Measurements from ENCODE around the gene CFAP299.
"Not testable (repeated sequence)": the region's sequence is repeated elsewhere in the genome, so short reads cannot be mapped to it uniquely, and the experiment has no call there.

Gene CFAP299

GRCh38 chr4:80749558-80749957 is 414.0 kb downstream of the CFAP299 start:
- not testable (repeated sequence) for DNase-seq

GRCh38 chr4:80751200-80751599 is 415.7 kb downstream of the CFAP299 start:
- no peak for DNase-seq

- no peak for DNase-seq
Observed at GRCh38 chr4:80767944-80768343, 432.4 kb downstream of the CFAP299 start.

GRCh38 chr4:80776168-80776567 is 440.6 kb downstream of the CFAP299 start:
- DNase-seq, result no peak

GRCh38 chr4:80781431-80781830 is 445.9 kb downstream of the CFAP299 start:
- DNase-seq, result no peak

- no peak for DNase-seq
Observed at GRCh38 chr4:80787306-80787705, 451.8 kb downstream of the CFAP299 start.

- DNase-seq, result no peak
Observed at GRCh38 chr4:80788798-80789197, 453.3 kb downstream of the CFAP299 start.

- no peak for DNase-seq
Observed at GRCh38 chr4:80790152-80790551, 454.6 kb downstream of the CFAP299 start.

GRCh38 chr4:80793660-80794059 is 458.1 kb downstream of the CFAP299 start:
- not testable (repeated sequence) for DNase-seq

GRCh38 chr4:80798082-80798481 is 462.6 kb downstream of the CFAP299 start:
- no peak for DNase-seq

- not testable (repeated sequence) for DNase-seq
Observed at GRCh38 chr4:80800719-80801118, 465.2 kb downstream of the CFAP299 start.

GRCh38 chr4:80803337-80803736 is 467.8 kb downstream of the CFAP299 start:
- DNase-seq, result no peak

GRCh38 chr4:80806472-80806871 is 470.9 kb downstream of the CFAP299 start:
- no peak for DNase-seq

- no peak for DNase-seq
Observed at GRCh38 chr4:80809039-80809729, 473.7 kb downstream of the CFAP299 start.

- DNase-seq, result no peak
Observed at GRCh38 chr4:80811406-80811805, 475.9 kb downstream of the CFAP299 start.

GRCh38 chr4:80812145-80812544 is 476.6 kb downstream of the CFAP299 start:
- no peak for DNase-seq

- DNase-seq, result no peak
Observed at GRCh38 chr4:80814266-80814665, 478.7 kb downstream of the CFAP299 start.

- DNase-seq, result no peak
Observed at GRCh38 chr4:80831383-80832361, 496.1 kb downstream of the CFAP299 start.

- DNase-seq, result no peak
Observed at GRCh38 chr4:80839281-80839680, 503.8 kb downstream of the CFAP299 start.

- DNase-seq, result no peak
Observed at GRCh38 chr4:80839792-80840191, 504.3 kb downstream of the CFAP299 start.

GRCh38 chr4:80840396-80840795 is 504.9 kb downstream of the CFAP299 start:
- no peak for DNase-seq

- DNase-seq, result no peak
Observed at GRCh38 chr4:80841587-80842281, 506.2 kb downstream of the CFAP299 start.

GRCh38 chr4:80846210-80846609 is 510.7 kb downstream of the CFAP299 start:
- DNase-seq, result no peak

All from right forelimb (tissue), 1 donor.